Ascending aorta (tissue), 2 donors: ENCODE results near the gene TMEM59. TPM values are rescaled to one million over a fixed set of nuclear protein-coding genes. Genes with fewer than 3 reads are reported as not detected.
"Not testable (repeated sequence)": the region's sequence is repeated elsewhere in the genome, so short reads cannot be mapped to it uniquely, and the experiment has no call there.

Source experiments
- DNase-seq, 2 donors: peaks; one replicate each; pipeline ENCODE4 v3.0.0-alpha.2; 2019; ENCODE audit warnings: low spot score in 2 of 2
- H3K27ac ChIP-seq, 2 donors: fragments of 200-600 bp; sonication (generic); one replicate each; pipeline ENCODE4 v1.5.1; 2016 to 2017; ENCODE audit warnings: mild to moderate bottlenecking in 1 of 2
- H3K27me3 ChIP-seq: fragments of 200-600 bp; sonication (generic); one replicate; pipeline ENCODE4 v1.5.1; 2017
- H3K36me3 ChIP-seq, 2 donors: fragments of 200-600 bp; sonication (generic); one replicate each; pipeline ENCODE4 v1.5.1; 2016
- H3K4me1 ChIP-seq, 2 donors: fragments of 200-600 bp; sonication (generic); one replicate each; pipeline ENCODE4 v1.5.1; 2016 to 2017; ENCODE audit warnings: mild to moderate bottlenecking in 1 of 2
- H3K4me3 ChIP-seq, 2 donors: fragments of 200-600 bp; sonication (generic); one replicate each; pipeline ENCODE4 v1.5.1; 2016 to 2017; ENCODE audit warnings: mild to moderate bottlenecking in 1 of 2
- H3K9me3 ChIP-seq, 2 donors: fragments of 200-600 bp; sonication (generic); one replicate each; pipeline ENCODE4 v1.5.1; 2016
- CTCF ChIP-seq, 3 experiments: fragments of 200-600 bp in 2 of 3; fragments of 450-650 bp in 1 of 3; sonication (generic) in 2 of 3; IDR thresholded peaks; one replicate each; pipeline ENCODE4 v1.5.1; 2016 to 2019; ENCODE audit warnings: antibody characterized with exemption in 3 of 3, mild to moderate bottlenecking in 1 of 3, moderate library complexity in 1 of 3
- intact Hi-C: fragments of 100-400 bp; cut with DNase I; formaldehyde crosslinking; loops from one replicate; pipeline ENCODE4 v1.15.1; 2023
- total RNA-seq: library from RNA; depleted of rRNA; stranded (reverse); fragments of >200 nt; gene quantifications from one replicate; pipeline ENCODE4 v1.1.0, GENCODE V29; 2016

Gene TMEM59
- total RNA-seq, 1 donor from 2014 or later, result 97.5 TPM

- Histone ChIP-seq H3K4me3 (no peak overlapping the region), H3K9me3 (no peaks in the 10 kb centered on the region), H3K4me1 (no peaks in the 10 kb centered on the region), H3K27ac (no peak overlapping the region), H3K36me3 (no peaks in the 10 kb centered on the region), H3K27me3 (no peaks in the 10 kb centered on the region)
- TF ChIP-seq CTCF (IDR thresholded peaks at IDR 0.05), result no peak
- intact Hi-C loops, result no loop called here
- no peak for DNase-seq
These were observed 44.1 kb downstream of the TMEM59 start for GRCh38 chr1:54008876-54009275.

GRCh38 chr1:54007613-54008012 lies 45.4 kb downstream of the TMEM59 start:
- no peak for TF ChIP-seq CTCF (IDR thresholded peaks at IDR 0.05)
- Histone ChIP-seq H3K27ac (no peak overlapping the region), H3K9me3 (no peaks in the 10 kb centered on the region), H3K27me3 (no peaks in the 10 kb centered on the region), H3K4me1 (no peaks in the 10 kb centered on the region), H3K36me3 (no peaks in the 10 kb centered on the region), H3K4me3 (no peak overlapping the region)
- intact Hi-C loops, result no loop called here
- DNase-seq, result no peak

- Histone ChIP-seq H3K36me3 (no peaks in the 10 kb centered on the region), H3K4me1 (no peaks in the 10 kb centered on the region), H3K4me3 (no peak overlapping the region), H3K27me3 (no peaks in the 10 kb centered on the region), H3K27ac (no peak overlapping the region), H3K9me3 (no peaks in the 10 kb centered on the region)
- no peak for DNase-seq
- TF ChIP-seq CTCF (IDR thresholded peaks at IDR 0.05), result no peak
- intact Hi-C loops, result no loop called here
These were observed 46.5 kb downstream of the TMEM59 start for GRCh38 chr1:54006508-54006907.

GRCh38 chr1:54004481-54005049 lies 48.4 kb downstream of the TMEM59 start:
- intact Hi-C loops, result no loop called here
- no peaks in the 10 kb centered on the region for H3K4me1 ChIP-seq
- H3K27ac ChIP-seq, result no peak overlapping the region
- no peak overlapping the region for H3K4me3 ChIP-seq
- no peaks in the 10 kb centered on the region for H3K27me3 ChIP-seq
- no peak for DNase-seq
- no peaks in the 10 kb centered on the region for H3K36me3 ChIP-seq
- no peak for TF ChIP-seq CTCF (IDR thresholded peaks at IDR 0.05)
- H3K9me3 ChIP-seq, result no peaks in the 10 kb centered on the region

- H3K27ac ChIP-seq, H3K4me1 ChIP-seq, intact Hi-C loops, H3K27me3 ChIP-seq, H3K4me3 ChIP-seq, H3K36me3 ChIP-seq, H3K9me3 ChIP-seq, DNase-seq: not testable (repeated sequence)
These were observed 49.1 kb downstream of the TMEM59 start for GRCh38 chr1:54003750-54004480.

DNA sequence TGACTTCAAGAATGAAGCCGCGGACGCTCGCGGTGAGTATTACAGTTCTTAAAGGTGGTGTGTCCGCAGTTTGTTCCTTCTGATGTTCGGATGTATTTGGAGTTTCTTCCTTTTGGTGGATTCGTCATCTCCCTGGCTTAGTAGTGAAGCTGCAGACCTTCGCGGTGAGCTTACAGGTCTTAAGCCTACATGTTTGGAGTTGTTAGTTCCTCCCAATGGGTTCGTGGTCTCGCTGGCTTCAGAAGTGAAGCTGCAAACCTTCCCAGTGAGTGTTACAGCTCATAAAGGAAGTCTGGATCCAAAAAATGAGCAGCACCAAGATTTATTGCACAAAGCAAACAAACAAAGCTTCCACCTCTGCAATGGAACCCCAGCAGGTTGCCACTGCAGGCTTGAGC lies 49.8 kb downstream of the TMEM59 start:
- no peaks in the 10 kb centered on the region for H3K36me3 ChIP-seq
- no peaks in the 10 kb centered on the region for H3K4me1 ChIP-seq
- DNase-seq, result no peak
- intact Hi-C loops, result no loop called here
- no peaks in the 10 kb centered on the region for H3K9me3 ChIP-seq
- no peak for TF ChIP-seq CTCF (IDR thresholded peaks at IDR 0.05)
- no peak overlapping the region for H3K4me3 ChIP-seq
- no peaks in the 10 kb centered on the region for H3K27me3 ChIP-seq
- H3K27ac ChIP-seq, result no peak overlapping the region
